SHP77 treated with DMSO at 0.1 percent for 48 hours (cell line): ENCODE results near the gene LRRC74B.

Experiments used
- DNase-seq: peaks from one replicate; lab custom pipeline; 2025; lab: John Stamatoyannopoulos, UW

The LRRC74B gene

DNA sequence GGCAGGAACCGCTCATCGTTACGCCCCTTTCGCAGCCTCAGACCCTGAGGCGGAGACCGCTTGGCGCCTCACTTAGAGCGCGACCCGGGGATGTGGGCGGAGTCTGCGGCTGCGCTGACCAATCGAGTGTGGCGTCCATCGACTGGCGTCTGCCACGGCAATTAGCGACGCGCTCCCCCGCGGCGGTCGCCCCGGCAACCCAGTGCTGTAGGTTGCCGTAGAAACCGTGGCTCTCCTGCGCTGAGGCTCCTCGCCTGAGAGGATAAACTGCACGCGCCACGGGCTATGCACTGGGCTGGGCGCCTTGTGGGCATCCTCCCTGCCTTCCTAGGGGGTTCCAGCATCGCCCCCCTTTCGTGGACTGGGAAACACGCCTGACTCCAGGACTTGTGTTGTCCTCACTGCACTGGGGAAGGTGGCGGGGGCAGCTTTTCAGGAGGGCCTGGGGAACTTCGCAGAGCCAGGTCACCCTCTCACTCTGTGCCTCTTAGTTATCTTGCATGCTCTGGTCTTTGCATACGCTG is 31.5 kb upstream of the LRRC74B start:
- peak; percentile 86 for DNase-seq

DNA sequence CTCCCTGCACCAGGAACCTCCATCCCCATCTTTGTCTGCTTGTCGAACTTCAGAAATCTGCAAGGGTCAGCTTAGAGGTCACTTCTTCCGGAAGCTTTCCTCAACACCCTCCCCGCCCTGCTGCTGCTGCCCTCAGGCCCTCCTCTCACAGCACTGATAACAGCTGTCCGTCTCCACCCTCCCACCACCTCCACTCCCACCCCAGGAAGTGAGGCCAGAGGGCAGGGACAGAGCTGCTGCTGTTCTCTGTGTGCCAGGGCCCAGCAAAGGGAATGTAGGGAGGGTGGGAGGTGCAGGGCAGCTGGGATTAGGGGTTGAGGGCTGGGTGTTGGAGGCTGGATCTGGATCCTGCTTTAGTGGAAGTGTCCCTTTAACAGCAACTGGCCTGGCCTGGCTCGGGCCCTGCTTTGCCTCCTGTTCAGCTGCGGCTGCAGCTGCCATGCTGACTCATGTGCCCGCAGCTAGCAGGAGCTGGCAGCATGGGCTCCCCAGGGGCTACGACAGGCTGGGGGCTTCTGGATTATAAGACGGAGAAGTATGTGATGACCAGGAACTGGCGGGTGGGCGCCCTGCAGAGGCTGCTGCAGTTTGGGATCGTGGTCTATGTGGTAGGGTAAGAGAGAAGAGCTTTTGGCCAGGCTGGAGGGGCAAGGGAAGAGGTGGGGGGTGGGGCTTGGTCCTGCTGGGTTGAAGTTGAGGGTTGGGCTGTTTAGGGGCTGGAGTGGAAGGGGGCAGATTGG is 30.9 kb upstream of the LRRC74B start, which contains the start of gene P2RX6:
TSS of gene P2RX6 (plus strand) at position 440 of the 740 bp plus-strand sequence. CDS start at position 450, 10 bp downstream.
- peak; percentile 47 for DNase-seq

DNA sequence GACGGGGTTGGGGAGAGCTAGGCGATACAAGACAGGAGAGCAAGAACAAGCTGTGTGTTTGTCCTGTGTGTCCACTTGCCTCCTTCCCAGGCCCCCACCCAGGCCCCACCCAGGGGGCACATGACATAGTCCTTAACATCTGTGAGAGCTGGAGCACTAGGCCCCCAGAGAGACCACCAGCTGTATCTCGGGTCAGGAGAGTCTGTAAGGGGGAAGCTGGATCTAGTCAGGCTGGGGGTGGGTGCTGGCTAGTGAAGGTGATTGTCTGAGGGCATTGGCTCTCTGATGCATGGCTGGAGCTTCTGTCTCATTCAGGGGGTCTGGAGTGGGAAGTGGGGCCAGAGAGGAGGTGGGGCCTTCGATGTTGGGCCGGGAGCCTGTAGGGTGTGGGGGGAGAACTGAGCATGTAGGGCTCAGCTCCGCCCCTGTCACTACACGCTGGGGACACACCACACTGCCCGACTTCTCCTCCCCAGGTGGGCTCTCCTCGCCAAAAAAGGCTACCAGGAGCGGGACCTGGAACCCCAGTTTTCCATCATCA is 30.2 kb upstream of the LRRC74B start:
- DNase-seq: no peak

DNA sequence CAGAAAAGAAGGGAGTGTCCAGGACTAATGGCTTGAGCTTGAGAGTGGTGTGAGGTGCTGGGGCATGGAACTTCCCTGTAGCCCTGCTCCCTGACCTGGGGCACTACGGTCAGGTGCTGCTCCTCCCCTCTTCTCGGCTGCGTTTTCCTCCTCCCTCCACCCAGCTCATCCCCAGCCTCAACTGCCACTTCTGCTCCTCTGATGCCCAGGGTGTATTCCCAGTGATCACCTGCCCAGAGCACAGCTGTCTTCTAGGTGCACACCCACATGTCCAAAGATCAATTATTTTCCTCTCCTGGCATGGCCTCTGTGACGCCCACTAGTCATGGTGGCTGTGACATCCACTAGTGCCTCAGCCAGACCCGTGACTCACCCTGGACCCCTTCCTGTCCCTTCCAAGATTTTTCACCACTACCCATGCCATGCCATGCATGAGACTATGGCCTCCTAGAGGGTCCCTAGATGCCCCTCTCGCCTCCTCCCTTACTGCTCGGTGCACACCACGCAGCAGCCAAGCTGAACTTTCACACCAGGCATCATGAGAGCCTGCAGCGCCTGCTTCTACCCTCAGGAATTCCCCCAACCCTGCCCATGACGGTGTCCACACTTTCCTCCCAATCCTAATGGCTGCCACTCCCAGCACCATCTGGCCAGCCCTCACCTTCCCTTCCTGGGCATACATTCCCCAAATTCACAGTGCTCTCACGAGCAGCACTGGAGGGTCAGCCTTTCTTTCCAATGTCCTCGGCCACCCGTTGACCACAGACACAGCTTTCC is 28.9 kb upstream of the LRRC74B start:
- DNase-seq: no peak

DNA sequence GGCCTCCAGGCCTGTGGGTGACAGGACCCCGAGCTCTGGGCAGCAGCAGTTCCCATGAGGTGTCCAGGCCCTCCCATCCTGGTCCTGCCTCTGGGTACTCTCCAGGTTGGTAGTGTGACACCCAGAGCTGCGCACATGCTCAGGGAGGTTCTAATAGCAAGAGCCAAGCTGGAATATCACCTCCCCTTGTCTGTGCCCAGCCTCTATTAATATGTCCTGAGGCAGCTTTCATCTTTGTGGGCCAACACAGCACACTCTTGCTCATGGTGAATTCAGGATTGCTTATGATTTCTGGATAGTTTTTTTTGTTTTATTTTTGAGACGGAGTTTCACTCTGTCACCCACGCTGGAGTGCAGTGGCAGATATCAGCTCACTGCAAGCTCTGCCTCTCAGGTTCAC is 27.4 kb upstream of the LRRC74B start:
- DNase-seq: no peak

DNA sequence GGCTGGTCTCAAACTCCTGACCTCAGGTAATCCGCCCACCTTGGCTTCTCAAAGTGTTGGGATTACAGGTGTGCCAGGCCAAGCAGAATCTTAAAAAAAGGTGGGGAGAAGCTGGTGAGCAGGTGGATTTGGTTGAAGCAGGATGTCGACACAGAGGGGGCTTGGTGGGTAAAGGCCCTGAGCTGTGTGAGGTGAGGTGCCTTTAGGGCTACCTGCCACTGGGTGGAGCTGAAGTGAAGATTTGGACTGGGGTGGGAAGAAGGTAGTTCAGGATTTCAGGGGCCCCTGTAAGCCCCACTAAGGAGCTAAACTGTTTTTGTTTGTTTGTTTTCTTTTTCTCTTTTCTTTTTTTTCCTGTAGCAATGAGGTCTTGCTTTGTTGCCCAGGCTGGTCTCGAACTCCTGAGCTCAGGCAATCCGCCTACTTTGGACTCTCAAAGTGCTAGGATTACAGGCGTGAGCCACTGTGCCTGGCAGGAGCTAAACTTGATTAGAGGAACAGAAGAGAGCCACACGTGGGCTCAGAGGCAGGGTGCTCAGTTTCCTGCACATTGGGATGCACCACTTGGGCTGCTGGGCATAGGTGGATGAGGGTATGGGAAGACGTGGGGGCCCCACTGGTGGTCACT is 24.8 kb upstream of the LRRC74B start:
- DNase-seq: no peak

DNA sequence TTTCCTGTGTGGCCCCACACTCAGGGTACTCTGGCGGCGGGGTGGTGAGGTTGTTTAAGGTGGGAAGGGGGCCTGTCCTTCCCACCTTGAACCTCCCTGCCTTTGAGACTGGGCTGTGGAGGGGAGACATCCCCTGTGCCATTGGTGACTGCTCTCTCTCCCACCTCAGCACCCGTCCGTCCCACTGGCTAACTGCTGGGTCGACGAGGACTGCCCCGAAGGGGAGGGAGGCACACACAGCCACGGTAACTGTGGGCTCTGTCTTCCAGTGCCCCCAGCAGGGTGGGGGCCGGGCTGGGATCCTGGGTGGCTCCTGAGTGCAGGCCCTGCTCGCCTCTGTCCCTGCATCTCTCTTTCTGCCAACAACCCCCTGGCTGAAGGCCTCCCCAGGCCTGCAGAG is 23.2 kb upstream of the LRRC74B start:
- DNase-seq: no peak

DNA sequence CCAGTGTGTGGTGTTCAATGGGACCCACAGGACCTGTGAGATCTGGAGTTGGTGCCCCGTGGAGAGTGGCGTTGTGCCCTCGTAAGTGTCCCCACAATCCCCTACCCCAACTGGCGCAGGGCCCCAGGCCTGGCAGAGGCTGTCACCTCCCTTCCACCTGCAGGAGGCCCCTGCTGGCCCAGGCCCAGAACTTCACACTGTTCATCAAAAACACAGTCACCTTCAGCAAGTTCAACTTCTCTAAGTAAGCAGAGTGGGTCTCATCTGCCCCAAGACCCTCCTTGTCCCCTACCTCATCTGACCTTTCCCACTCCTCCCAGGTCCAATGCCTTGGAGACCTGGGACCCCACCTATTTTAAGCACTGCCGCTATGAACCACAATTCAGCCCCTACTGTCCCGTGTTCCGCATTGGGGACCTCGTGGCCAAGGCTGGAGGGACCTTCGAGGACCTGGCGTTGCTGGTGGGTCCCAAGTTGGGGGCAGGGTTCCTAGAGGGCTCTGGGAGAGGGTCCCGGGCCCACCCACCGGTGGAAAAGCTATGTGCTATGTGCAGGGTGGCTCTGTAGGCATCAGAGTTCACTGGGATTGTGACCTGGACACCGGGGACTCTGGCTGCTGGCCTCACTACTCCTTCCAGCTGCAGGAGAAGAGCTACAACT is 22.7 kb upstream of the LRRC74B start:
- DNase-seq: no peak

DNA sequence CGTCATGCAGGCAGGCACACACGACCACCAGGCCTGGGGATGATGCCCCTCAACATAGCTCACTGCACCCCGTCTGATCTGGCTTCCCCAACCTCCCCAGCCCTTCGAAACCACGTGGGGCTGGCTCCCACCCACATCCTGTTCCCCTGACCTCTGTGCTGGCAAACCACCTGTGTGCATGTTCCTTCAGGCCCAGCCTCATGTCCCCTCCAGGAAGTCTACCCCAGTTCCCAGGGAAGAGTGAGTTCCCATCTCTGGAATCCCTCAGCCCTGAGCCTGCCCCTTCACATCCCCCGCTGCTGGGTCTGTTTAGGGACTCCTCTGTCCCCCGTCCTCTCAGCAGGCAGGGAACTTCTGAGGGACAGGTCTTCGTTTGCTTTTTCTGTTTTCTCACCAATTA is 20.5 kb upstream of the LRRC74B start:
- DNase-seq: no peak

DNA sequence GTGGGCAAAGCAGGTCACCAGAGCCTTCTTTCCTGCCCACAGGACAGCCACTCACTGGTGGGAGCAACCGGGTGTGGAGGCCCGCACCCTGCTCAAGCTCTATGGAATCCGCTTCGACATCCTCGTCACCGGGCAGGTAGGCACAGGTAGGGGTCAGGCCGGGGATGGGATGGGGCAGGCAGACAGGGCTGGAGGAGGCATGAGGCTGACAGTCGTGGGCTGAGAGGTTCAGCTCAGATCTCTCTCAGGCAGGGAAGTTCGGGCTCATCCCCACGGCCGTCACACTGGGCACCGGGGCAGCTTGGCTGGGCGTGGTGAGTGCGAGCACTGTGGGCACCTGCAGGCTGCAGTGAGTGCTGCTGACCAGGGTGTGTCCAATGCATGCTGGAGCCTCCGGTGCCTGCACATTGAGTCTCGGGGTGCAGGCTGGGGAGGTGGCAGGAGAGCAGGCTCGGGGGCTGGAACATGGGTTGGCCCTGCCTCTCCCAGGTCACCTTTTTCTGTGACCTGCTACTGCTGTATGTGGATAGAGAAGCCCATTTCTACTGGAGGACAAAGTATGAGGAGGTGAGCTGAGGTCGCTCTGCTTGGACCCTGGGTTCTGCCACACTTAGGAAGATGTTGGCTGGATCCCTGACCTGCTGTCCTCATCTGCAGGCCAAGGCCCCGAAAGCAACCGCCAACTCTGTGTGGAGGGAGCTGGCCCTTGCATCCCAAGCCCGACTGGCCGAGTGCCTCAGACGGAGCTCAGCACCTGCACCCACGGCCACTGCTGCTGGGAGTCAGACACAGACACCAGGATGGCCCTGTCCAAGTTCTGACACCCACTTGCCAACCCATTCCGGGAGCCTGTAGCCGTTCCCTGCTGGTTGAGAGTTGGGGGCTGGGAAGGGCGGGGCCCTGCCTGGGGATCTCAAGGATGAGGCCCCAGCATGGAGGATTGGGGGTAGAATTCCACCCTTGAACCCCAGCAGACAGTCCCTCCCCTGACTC is 19.7 kb upstream of the LRRC74B start:
- DNase-seq: no peak

DNA sequence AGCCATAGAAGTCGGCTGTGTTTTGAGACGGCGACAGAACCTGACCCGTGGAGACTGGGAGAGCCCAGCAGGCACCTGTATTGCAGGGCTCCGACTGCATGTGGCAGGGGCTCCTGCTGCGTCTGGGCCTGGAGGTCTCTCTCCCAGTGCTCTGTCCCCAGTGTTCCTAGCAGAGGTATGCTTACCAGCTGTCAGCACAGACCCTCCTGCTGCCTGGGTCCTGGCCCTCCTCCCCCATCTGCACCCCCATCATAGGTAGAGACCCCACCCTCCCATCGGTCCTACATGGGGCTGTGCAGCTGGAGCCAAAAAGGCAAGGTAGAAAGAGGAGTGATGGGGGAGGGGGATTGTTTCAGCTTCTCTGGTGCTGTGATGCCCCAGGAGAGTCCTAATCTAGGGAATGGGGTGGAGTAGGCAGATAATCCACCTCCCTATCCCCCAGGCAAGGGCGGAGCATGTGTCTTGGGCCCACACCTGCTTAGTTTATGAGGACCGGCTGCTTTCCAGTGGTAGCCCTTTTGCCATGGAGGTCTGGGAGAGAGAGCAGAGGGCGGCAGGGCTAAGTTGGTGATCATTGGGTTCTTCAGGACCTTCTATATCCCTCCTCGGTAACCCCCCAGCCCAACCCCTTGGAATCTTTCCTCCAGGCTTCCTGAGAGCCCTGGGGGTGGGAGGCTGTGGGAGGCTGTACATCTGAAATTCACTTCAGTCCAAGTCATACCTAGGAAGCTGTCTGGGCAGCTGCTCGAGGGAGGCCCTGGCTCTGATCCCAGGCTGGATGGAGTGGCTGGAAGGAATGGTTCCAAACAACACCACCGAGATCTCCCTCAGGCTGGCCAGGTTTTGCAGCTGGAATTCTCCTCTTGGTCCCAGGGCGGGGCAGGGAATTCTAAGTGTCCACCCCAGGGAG is 18.7 kb upstream of the LRRC74B start:
- no peak for DNase-seq

DNA sequence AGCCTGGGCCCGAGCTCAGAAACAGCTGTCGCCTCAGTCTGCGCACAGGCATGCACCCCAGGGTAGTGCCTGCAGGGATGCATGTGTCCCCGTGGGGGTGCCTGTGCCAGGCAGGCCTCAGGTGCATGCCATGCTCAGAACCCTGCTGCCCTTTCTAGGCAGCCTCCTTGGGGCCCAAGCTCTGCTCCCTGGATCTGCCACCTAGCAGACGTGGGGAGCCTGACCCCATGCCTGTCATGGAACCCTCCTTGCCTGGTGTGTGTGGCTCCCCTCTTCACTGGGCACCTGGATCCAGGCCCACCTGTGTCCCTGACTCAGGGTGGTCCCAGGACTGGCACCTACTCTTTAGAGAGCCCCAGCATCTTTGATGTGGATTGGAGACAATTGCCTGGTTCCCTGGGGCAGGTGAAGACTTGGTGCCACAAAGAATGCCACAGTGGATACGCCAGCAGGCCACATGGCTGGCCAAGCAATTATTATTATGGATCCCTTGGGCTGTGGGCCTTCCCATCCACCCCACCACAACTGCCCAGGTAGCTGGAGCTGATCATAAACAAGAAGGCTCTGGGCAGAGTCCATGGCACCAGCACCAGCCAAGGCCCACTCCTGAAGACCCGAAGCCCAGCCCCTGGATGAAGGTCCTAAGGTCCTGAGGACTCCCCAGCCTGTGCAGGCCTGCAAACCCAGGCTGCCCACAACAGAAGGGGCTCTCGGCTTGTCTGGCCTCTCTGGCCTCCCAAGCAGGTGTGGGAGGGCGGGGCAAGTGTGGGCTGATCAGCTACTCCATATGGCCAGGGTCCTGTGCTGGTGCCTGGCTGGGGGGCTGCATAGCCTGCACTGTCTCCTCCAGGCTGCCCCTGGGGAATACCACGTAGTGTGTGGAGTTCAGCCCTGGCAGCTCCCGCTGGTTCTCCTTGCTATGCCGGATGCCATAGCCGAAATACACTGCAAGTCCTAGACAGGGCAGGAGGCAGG is 17.2 kb upstream of the LRRC74B start:
- no peak for DNase-seq

DNA sequence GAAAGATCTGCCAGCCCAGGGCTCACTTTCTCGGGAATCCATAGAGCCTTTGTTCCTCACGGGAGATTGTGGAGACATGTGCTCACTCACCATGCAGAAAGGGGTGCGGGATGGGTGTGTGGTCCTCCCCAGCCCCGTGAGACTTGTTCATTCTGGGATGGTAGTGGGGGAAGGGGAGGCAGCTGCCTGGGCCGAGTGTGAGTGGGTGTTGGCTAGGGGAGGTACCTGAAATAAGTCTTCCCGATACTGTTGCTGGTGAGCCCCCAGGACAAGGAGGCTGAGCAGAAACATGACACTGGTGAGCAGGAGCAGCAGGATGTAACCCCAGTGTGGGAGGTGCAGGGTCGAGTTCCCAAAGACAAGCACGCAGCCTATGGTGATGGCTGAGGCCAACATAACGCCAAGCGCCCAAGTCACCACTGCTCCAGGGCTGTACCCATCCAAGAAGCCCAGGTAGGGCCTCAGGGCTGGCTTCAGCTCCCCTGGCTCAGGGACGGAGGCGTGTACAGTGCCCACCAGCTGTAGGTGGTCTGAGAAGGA is 16.2 kb upstream of the LRRC74B start:
- DNase-seq: no peak

DNA sequence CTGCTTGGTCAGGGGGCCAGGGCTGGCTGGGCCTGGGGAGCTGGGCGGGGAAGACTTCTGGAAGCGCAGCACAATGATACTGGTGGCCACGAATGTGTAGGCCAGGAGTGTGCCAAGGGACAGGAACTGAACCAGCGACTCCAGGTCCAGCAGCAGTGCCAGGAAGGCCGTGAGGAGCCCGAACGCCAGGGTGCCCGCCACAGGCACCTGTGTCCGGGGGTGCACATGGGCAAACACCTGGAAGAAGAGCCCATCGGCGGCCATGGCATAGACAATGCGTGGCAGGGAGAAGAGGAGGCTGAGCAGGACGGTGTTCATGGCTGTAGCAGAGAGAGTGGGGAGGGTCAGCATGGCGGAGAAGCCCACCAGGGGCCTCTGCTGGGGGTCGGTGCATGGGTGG is 15.7 kb upstream of the LRRC74B start:
- DNase-seq: no peak

DNA sequence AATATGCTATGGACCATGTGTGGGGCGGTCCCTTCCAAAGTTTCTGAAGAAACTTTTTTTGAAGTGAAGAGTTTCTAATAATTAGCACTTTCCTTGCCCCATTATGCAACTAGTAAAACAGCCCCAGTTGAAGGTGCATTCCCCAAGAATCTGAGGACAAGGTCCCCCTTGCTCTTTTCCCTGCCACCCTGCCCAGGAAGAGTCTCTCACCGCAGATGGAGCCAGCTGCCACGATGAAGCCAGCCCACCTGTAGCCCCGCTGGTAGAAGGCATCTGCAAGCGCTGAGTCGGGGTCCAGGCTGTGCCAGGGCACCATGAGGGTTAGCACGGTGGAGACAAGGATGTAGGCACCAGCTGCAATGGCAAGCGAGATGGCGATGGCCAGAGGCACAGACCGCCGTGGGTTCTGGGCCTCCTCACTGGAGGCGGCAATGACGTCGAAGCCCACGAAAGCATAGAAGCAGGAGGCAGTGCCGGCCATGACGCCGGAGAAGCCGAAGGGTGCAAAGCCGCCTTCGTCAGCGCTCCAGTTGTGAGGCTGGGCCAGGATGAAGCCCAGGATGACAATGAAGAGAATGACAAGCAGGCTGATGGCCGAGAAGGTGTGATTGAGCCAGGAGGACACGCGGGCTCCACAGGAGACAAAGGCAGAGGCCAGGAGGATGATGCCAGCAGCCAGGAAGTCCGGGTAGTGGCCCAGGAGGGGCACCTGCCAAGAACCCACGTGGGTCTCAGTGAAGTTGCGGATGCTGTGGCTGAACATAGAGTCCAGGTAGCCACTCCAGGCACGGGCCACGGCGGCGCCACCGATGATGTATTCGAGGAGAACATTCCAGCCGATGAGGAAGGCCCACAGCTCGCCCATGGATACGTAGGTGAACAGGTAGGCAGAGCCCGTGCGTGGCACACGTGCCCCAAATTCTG is 14.9 kb upstream of the LRRC74B start:
- DNase-seq: no peak

DNA sequence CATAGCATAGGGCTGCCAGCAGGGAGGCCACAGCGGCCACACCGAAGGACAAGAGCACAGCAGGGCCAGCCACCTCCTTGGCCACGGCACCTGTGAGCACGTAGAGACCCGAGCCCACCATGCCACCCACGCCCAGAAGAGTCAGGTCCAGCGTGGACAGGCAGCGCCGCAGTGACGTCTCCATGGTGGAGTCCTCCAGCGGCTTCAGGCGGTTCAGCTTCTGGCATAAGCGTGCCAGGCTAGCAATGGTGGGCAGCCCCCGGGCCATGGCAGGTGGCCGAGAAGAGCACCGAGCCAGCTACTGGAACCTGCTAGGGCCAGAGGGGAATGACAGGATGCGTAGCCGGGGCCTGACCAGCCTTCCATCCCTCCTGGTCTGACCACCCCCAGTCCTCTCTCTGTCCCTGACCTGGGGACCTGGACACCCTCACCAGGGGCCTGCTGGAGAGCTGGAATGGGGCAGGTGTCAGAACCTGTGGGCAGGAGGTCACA is 14.2 kb upstream of the LRRC74B start:
- no peak for DNase-seq
